Coronary artery (tissue), 2 donors: ENCODE measurements around the gene SCGB1C2.

Experiments
- DNase-seq: peaks from one replicate; pipeline ENCODE4 v3.0.0-alpha.2; 2017; ENCODE audit warnings: low spot score
- H3K27ac ChIP-seq, 2 donors: fragments of 200-600 bp; sonication (generic); one replicate each; pipeline ENCODE4 v1.5.1; 2016 to 2019
- H3K4me3 ChIP-seq: fragments of 200-600 bp; sonication (generic); 2 replicates; pipeline ENCODE4 v1.5.1; 2016; ENCODE audit warnings: mild to moderate bottlenecking, moderate library complexity
- TF ChIP-seq, protein P1 (sequence below): fragments of 200-600 bp; sonication (generic); IDR thresholded peaks from one replicate; pipeline ENCODE4 v1.5.1; 2019; ENCODE audit warnings: antibody characterized with exemption

The SCGB1C2 gene

DNA sequence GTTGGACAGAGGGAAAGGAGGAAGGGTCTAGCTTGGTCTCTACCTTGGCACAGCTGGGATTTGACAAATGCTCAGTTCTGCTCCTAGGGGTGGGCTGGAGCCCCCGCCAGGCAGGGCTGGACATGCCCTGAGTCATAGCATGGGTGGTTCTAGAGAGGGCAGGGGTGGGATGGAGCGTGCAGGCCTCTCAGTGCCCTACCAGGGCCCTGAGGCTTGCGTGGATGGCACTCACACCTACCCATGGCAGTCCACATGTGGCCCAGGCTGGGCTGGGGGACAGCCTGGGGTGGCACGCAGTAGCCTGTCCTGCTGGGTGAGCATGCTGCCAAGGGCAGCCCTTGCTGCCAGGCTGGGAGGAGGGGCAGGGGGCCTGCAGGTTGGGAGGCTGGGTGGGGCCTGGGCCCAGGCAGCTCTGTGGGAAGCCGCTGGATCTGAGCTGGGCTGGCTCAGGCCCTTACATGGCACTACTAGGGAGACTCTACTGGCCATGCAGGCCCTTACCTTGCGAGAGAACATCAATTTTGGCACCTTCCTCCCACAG lies 32.8 kb downstream of the SCGB1C2 start:
- H3K27ac ChIP-seq, result no peak overlapping the region
- no peak overlapping the region for H3K4me3 ChIP-seq
- no peak for DNase-seq
- TF ChIP-seq, protein P1, sequence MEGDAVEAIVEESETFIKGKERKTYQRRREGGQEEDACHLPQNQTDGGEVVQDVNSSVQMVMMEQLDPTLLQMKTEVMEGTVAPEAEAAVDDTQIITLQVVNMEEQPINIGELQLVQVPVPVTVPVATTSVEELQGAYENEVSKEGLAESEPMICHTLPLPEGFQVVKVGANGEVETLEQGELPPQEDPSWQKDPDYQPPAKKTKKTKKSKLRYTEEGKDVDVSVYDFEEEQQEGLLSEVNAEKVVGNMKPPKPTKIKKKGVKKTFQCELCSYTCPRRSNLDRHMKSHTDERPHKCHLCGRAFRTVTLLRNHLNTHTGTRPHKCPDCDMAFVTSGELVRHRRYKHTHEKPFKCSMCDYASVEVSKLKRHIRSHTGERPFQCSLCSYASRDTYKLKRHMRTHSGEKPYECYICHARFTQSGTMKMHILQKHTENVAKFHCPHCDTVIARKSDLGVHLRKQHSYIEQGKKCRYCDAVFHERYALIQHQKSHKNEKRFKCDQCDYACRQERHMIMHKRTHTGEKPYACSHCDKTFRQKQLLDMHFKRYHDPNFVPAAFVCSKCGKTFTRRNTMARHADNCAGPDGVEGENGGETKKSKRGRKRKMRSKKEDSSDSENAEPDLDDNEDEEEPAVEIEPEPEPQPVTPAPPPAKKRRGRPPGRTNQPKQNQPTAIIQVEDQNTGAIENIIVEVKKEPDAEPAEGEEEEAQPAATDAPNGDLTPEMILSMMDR, result no peak

DNA sequence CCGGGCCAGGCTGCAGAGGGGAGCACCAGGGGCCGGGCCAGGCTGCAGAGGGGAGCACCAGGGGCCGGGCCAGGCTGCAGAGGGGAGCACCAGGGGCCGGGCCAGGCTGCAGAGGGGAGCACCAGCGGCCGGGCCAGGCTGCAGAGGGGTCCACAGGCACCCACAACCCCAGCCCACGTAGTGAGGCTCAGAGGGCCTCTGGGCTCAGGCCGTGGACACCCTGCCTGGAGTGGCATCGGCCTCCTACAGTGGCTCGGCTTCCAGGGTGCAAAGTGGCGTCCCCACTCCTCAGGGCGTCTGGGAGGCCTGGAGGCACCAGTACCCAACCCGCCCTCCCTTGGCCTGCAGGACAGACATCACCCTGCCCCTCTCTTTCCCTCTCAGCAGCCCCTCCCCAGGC lies 34.5 kb downstream of the SCGB1C2 start:
- Histone ChIP-seq H3K4me3 (no peak overlapping the region), H3K27ac (no peak overlapping the region)
- TF ChIP-seq, protein P1, result no peak
- DNase-seq, result no peak

DNA sequence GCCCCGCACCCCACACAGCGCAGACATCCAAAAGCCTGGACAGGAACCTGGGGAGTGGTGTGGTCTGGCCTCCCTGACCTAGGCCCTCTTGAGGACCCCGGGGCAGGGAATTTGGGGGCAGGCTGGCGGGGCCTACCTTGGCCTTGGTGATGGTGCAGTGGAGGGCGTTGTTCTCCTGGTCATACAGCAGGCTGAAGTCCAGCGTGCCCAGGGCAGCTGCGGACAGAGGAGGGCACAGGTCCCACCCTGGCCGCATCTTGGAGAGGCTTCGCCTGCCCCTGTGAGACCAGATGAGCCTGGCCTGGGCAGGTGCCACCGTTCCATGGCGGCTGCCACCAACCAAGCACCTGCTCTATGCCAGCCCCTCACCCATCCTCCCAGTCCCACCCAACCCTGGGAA lies 35.0 kb downstream of the SCGB1C2 start:
- TF ChIP-seq, protein P1, result no peak
- DNase-seq, result no peak
- Histone ChIP-seq H3K27ac (no peak overlapping the region), H3K4me3 (no peak overlapping the region)

DNA sequence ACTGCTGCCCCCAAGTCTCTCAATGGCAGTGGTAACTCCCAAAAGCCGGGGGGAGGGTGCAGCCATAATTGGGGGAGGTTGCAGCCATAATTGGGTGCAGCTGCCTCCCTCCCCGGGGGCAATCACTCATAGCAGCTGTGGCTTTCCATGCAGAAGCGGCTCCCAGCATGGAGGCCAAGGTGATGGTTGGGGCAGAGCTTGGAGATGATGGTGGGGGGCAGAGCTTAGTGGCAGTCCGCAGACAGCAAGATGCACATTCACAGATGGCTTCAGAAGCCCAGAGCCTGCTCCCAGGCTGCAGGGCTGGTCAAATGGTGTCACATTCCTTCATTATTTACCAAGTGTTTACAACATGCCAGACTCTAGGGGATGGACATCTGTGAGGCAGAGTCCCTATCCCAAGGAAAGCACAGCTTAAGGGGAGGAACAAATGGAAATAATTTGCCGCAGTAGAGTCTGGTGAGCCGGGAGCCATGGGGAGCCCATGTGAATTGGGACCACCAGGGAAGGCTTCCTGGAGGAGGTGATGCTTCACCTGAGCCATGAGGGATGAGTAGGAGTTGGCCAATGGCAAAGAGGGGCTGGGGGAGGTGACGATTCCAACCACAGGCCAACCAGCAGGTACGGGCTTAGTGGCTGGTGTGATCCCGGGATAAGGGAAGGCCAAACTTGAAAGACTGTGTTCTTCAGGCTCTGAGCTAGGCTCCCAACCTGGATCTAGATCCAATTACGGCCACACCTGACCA lies 36.0 kb downstream of the SCGB1C2 start:
- H3K27ac ChIP-seq, result no peak overlapping the region

DNA sequence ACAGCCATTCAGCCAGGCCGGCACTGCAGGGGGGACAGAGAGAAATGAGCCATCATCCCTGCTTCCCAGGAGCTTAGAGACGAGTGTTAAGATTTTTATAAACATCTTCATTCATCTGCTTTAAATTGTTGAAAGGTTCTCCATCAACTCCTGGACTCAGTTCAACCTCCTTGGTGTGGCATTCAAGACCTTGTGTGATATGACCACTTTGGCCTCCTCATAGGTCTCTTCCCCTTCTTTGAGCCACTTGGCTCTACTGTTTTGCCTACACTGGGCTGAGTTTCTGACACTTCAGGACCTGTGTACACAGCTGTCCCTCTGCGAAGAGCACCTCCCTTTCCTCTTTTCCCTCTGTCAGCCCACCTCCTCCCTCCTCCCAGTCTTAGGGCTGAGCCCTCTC lies 39.8 kb downstream of the SCGB1C2 start:
- H3K27ac ChIP-seq, result no peak overlapping the region
- TF ChIP-seq, protein P1, result no peak
- DNase-seq, result no peak
- H3K4me3 ChIP-seq, result no peak overlapping the region

More for the DNA sequence above, 36.0 kb downstream of the SCGB1C2 start:
- no peak for DNase-seq
- H3K4me3 ChIP-seq, result no peak overlapping the region
- TF ChIP-seq, protein P1, result no peak

DNA sequence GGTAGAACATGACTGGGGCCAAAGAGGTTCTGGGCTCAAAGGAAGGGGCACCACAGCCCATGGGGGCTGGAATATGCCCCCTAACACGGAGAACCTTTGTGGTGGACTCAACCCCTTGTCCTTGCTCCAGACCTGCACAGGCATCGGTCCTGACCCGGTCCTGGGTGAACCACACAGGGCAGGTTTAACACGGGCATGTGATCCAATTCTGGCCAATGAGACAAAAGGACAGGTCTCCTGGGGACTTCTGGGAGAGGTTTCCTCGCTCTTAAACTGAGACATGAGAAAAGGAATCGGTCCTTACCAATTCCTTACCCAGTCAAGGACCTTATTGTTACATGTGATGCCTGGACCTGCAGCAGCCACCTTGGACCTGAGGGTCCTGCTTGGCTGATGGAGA lies 40.4 kb downstream of the SCGB1C2 start:
- Histone ChIP-seq H3K4me3 (no peak overlapping the region), H3K27ac (no peak overlapping the region)
- DNase-seq, result no peak
- TF ChIP-seq, protein P1, result no peak
